ENCODE data around the gene THSD4. TPM values are rescaled to one million over a fixed set of nuclear protein-coding genes. Genes with fewer than 3 reads are reported as not detected.

Gene THSD4
- total RNA-seq, 1 donor = 15.6 TPM

DNA sequence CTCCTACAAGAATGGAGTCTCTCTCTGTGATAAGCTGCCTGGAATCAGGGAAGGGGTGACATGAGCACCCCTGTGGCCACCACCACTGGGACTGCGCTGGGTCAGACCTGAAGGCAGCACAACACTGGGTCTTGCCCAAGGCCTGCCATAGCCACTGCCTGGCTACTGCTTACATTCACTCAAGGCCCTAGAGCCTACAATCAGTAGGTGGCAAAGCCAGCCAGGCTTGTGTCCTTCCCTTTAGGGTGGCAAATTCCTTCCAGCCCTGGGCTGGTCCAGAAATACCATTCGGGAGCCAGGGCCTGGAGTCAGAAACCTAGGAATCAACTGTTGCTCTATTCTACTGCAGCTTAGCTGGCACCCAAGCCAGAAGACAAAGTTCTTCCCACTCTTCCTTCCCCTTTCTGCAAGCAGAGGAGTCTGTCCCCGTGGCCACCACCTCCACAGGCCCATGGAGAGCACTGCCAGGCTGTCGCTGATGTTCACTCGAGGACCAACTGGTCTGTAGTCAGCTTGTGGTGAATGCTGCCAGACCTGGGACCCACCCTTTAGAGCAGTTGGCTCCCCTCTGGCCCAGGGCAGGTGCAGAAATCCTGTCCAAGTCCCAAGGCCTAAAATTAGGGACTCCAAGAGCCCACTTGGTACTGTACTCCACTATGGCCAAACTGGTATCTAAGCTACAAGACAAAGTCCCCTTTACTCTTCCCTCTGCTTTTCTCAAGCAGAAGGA lies 307.4 kb downstream of the THSD4 start:
- Histone ChIP-seq H3K4me1 (ENCODE audit: insufficient read depth, low read length) (no peaks in the 10 kb centered on the region), H3K9me3 (ENCODE audit: low read depth, low read length) (no peaks in the 10 kb centered on the region), H3K4me2 (ENCODE audit: insufficient read depth, low read length) (no peak overlapping the region), H3K27me3 (ENCODE audit: insufficient read depth, low read length) (no peaks in the 10 kb centered on the region), H3K27ac (ENCODE audit: low read depth, low read length) (no peak overlapping the region), H4K20me1 (ENCODE audit: insufficient read depth, low read length) (no peaks in the 10 kb centered on the region), H3K4me3 (ENCODE audit: insufficient read depth, low read length) (no peak overlapping the region), H2AFZ (ENCODE audit: low read length) (no peak overlapping the region), H3K36me3 (ENCODE audit: insufficient read depth, low read length) (no peaks in the 10 kb centered on the region), H3K79me2 (ENCODE audit: insufficient read depth, low read length) (no peaks in the 10 kb centered on the region)
- DNase-seq (ENCODE audit: insufficient read length, low spot score, missing footprints) = no peak
- TF ChIP-seq, protein P1, sequence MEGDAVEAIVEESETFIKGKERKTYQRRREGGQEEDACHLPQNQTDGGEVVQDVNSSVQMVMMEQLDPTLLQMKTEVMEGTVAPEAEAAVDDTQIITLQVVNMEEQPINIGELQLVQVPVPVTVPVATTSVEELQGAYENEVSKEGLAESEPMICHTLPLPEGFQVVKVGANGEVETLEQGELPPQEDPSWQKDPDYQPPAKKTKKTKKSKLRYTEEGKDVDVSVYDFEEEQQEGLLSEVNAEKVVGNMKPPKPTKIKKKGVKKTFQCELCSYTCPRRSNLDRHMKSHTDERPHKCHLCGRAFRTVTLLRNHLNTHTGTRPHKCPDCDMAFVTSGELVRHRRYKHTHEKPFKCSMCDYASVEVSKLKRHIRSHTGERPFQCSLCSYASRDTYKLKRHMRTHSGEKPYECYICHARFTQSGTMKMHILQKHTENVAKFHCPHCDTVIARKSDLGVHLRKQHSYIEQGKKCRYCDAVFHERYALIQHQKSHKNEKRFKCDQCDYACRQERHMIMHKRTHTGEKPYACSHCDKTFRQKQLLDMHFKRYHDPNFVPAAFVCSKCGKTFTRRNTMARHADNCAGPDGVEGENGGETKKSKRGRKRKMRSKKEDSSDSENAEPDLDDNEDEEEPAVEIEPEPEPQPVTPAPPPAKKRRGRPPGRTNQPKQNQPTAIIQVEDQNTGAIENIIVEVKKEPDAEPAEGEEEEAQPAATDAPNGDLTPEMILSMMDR (IDR thresholded peaks at IDR 0.05; ENCODE audit: extremely low read depth, low read depth, low read length) = no peak

DNA sequence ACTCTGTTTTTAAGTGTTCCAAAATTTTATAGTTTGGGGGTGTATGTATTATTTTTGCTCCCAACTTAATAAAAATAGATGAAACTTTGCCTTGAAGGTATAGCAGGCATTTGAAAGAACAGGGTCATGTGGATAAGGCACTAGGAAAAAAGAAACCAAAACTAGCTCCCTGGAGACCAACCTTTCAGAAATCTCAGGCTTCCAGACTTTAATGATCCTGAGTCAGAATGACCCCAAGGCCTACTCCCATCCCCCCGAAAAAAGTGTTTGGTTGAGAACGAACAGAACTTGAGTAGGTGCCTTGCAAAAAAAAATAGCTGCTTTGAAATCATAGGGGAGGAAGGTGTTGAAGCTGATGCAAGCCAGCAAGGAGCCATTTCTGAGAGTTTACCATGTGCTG lies 309.5 kb downstream of the THSD4 start:
- H3K4me2 ChIP-seq (ENCODE audit: insufficient read depth, low read length) = no peak overlapping the region
- H3K27ac ChIP-seq (ENCODE audit: low read depth, low read length) = no peak overlapping the region
- peaks cover 4% of the 10 kb centered on the region for H3K4me1 ChIP-seq (ENCODE audit: insufficient read depth, low read length)
- H4K20me1 ChIP-seq (ENCODE audit: insufficient read depth, low read length) = no peaks in the 10 kb centered on the region
- DNase-seq (ENCODE audit: insufficient read length, low spot score, missing footprints) = peak; percentile 37
- no peaks in the 10 kb centered on the region for H3K79me2 ChIP-seq (ENCODE audit: insufficient read depth, low read length)
- TF ChIP-seq, protein P1 (IDR thresholded peaks at IDR 0.05; ENCODE audit: extremely low read depth, low read depth, low read length) = no peak
- no peak overlapping the region for H2AFZ ChIP-seq (ENCODE audit: low read length)
- H3K27me3 ChIP-seq (ENCODE audit: insufficient read depth, low read length) = no peaks in the 10 kb centered on the region
- no peak overlapping the region for H3K4me3 ChIP-seq (ENCODE audit: insufficient read depth, low read length)
- no peaks in the 10 kb centered on the region for H3K9me3 ChIP-seq (ENCODE audit: low read depth, low read length)
- H3K36me3 ChIP-seq (ENCODE audit: insufficient read depth, low read length) = no peaks in the 10 kb centered on the region

DNA sequence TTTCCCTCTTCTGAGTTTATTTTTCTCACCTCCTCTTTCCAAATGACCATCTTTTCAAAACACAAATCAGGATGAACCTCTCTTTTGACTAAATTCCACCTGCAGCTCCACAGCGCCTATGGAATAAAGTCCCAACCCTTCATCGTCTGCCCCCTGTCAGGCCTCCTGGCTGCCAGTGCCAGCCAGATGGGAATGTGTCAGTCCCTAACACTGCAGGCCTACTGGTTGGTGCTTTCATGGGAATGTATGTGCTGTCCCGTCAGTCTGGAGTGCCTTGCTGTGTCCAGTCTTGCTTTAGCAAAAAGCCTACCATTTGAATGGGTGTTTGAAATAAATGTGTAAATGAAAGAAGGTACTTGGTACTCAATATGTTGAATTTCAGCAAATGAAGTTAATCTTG lies 310.1 kb downstream of the THSD4 start:
- TF ChIP-seq, protein P1 (IDR thresholded peaks at IDR 0.05; ENCODE audit: extremely low read depth, low read depth, low read length) = no peak
- H3K4me1 ChIP-seq (ENCODE audit: insufficient read depth, low read length) = peaks cover 4% of the 10 kb centered on the region
- no peak overlapping the region for H3K4me3 ChIP-seq (ENCODE audit: insufficient read depth, low read length)
- no peak overlapping the region for H2AFZ ChIP-seq (ENCODE audit: low read length)
- no peaks in the 10 kb centered on the region for H3K27me3 ChIP-seq (ENCODE audit: insufficient read depth, low read length)
- no peak overlapping the region for H3K27ac ChIP-seq (ENCODE audit: low read depth, low read length)
- no peak overlapping the region for H3K4me2 ChIP-seq (ENCODE audit: insufficient read depth, low read length)
- H3K36me3 ChIP-seq (ENCODE audit: insufficient read depth, low read length) = no peaks in the 10 kb centered on the region
- no peak for DNase-seq (ENCODE audit: insufficient read length, low spot score, missing footprints)
- no peaks in the 10 kb centered on the region for H4K20me1 ChIP-seq (ENCODE audit: insufficient read depth, low read length)
- no peaks in the 10 kb centered on the region for H3K9me3 ChIP-seq (ENCODE audit: low read depth, low read length)
- no peaks in the 10 kb centered on the region for H3K79me2 ChIP-seq (ENCODE audit: insufficient read depth, low read length)

DNA sequence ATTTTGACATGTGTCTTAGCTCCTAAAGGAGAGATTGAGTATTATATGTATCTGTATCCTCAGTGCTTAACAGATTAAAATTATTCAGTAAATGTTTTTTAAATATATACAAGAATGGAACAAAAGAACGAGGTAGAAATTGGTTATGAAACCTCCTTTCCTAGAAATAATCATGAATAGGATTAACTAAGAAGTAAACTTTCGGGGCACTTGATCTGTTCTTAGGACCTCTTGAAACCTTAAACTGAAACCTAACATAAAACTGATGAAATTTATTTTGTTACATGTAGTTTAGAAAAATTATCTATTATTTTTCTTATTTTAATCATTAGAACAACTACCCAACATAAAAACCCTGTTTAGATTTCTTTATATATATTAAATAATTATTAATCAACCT lies 311.5 kb downstream of the THSD4 start:
- Histone ChIP-seq H3K27me3 (ENCODE audit: insufficient read depth, low read length) (no peaks in the 10 kb centered on the region), H3K79me2 (ENCODE audit: insufficient read depth, low read length) (no peaks in the 10 kb centered on the region), H3K9me3 (ENCODE audit: low read depth, low read length) (no peaks in the 10 kb centered on the region), H3K4me2 (ENCODE audit: insufficient read depth, low read length) (no peak overlapping the region), H3K27ac (ENCODE audit: low read depth, low read length) (no peak overlapping the region), H2AFZ (ENCODE audit: low read length) (no peak overlapping the region), H3K4me3 (ENCODE audit: insufficient read depth, low read length) (no peak overlapping the region), H4K20me1 (ENCODE audit: insufficient read depth, low read length) (no peaks in the 10 kb centered on the region), H3K4me1 (ENCODE audit: insufficient read depth, low read length) (peaks cover 4% of the 10 kb centered on the region), H3K36me3 (ENCODE audit: insufficient read depth, low read length) (no peaks in the 10 kb centered on the region)
- TF ChIP-seq, protein P1 (IDR thresholded peaks at IDR 0.05; ENCODE audit: extremely low read depth, low read depth, low read length) = no peak
- no peak for DNase-seq (ENCODE audit: insufficient read length, low spot score, missing footprints)
